HG02840 (cell line): Measurements from ENCODE around the gene KIR2DL1.
"Not testable (repeated sequence)": the region's sequence is repeated elsewhere in the genome, so short reads cannot be mapped to it uniquely, and the experiment has no call there.

Experiments used
- ATAC-seq: cut with Tn5 transposase; IDR thresholded peaks from one replicate; pipeline ENCODE4 v1.9.1; 2021; ENCODE audit warnings: mild to moderate bottlenecking, moderate library complexity, moderate number of reproducible peaks; ENCODE audit not compliant: unreplicated experiment, low FRiP score

Gene KIR2DL1

GRCh38 chr19:54816251-54816650, 46.7 kb downstream of the KIR2DL1 start, which contains the start of gene KIR3DL1:
Gene KIR3DL1, plus strand, starts transcription at chr19:54816468.
- not testable (repeated sequence) for ATAC-seq

DNA sequence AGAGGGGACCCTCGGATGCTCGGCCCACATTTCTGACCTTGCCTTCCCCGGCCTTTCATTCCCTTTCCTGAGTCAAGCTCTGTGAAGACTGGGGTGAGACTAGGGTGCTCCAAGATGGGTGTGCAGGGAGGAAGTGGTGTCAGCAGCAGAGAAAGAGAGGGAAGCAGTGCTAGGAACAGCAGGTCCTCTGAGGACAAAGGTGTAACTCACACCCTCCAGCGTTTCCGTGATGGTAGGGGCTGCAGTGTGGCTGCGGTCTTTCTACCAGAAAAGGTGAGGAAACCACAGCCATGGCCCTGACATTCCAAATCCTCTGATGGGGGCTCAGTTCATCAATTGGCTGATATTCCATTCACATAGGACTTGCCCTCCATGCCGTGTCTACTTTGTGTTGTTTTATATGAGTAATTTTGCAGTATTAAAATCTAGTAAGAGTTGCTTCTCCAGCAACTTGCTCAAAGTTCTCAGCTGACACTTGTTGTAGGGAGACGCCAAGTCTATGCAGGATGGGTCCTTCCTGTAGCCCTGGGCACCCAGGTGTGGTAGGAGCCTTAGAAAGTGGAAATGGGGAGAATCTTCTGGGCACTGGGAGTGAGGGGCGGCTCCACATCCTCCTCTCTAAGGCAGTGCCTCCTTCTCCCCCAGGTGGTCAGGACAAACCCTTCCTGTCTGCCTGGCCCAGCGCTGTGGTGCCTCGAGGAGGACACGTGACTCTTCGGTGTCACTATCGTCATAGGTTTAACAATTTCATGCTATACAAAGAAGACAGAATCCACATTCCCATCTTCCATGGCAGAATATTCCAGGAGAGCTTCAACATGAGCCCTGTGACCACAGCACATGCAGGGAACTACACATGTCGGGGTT, 48.3 kb downstream of the KIR2DL1 start:
- no peak for ATAC-seq

DNA sequence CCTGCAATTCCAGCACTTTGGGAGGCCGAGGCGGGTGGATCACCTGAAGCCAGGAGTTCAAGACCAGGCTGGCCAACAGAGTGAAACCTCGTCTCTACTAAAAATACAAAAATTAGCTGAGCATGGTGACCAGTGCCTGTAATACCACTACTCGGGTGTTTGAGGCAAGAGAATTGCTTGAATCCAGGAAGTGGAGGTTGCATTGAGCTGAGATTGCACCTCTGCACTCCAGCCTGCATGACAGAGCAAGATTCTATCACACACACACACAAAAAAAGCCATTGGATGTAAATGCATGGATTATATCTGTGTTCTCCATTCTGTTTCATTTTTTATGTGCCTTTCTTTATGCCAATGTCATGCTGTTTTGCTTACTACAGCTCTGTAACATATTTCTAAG, 54.8 kb downstream of the KIR2DL1 start:
- not testable (repeated sequence) for ATAC-seq

- ATAC-seq: not testable (repeated sequence)
These were observed 55.7 kb downstream of the KIR2DL1 start for GRCh38 chr19:54825326-54825725.

DNA sequence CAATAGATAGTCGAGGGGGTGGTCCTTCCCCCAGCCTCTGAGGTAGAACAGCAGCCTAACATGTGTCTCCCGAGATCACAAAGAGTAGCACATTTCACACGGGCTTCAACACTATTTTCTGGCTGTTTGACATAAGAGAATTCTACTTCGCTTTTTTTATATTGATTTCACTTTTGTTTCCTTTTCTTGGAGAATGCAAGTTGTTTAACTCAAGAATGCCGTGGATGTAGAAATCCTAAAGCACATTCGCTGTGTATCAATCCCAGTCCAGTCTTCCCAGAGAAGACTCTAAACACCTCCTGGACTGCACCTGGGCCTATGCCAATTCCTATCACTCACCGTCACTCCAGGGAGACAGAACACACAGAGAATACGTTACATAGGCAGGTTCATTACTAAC, 58.5 kb downstream of the KIR2DL1 start:
- ATAC-seq: not testable (repeated sequence)

DNA sequence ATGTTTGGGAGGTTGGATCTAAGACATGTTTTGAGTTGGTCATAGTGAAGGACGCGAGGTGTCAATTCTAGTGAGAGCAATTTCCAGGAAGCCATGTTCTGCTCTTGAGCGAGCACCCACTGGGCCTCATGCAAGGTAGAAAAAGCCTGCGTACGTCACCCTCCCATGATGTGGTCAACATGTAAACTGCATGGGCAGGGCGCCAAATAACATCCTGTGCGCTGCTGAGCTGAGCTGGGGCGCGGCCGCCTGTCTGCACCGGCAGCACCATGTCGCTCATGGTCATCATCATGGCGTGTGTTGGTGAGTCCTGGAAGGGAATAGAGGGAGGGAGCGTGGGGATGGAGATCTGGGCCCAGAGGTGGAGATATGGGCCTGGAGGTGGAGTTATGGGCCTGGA, 62.9 kb downstream of the KIR2DL1 start, which contains the start of gene KIR2DS4:
Gene KIR2DS4, plus strand, starts transcription at position 181 of the 400 bp plus-strand sequence.
- not testable (repeated sequence) for ATAC-seq
